AG10803 (cell line): ENCODE results near the gene KCNC1.

Experiments used
- DNase-seq: peaks from one replicate; pipeline ENCODE4 v3.0.0; 2010; ENCODE audit warnings: low read depth
- H3K4me3 ChIP-seq: 2 replicates; pipeline ENCODE4 v1.5.1; 2011; ENCODE audit warnings: mild to moderate bottlenecking, low read length, control low read depth
- CTCF ChIP-seq: conservative IDR thresholded peaks from 2 replicates; pipeline ENCODE4 v1.5.1; 2011; ENCODE audit warnings: mild to moderate bottlenecking, low read length, control low read depth, inconsistent platforms

KCNC1 gene

GRCh38 chr11:17693531-17693930 is 41.0 kb upstream of the KCNC1 start:
- DNase-seq = no peak
- no peak for TF ChIP-seq CTCF
- no peak overlapping the region for H3K4me3 ChIP-seq

- TF ChIP-seq CTCF = no peak
- no peak for DNase-seq
- H3K4me3 ChIP-seq = no peak overlapping the region
These were observed 40.0 kb upstream of the KCNC1 start for GRCh38 chr11:17694494-17695110.

- no peak for DNase-seq
- TF ChIP-seq CTCF = no peak
- no peak overlapping the region for H3K4me3 ChIP-seq
These were observed 38.8 kb upstream of the KCNC1 start for GRCh38 chr11:17695454-17696441.

GRCh38 chr11:17696741-17697140 is 37.8 kb upstream of the KCNC1 start:
- H3K4me3 ChIP-seq = no peak overlapping the region
- no peak for TF ChIP-seq CTCF
- no peak for DNase-seq

GRCh38 chr11:17697175-17697949 is 37.2 kb upstream of the KCNC1 start:
- H3K4me3 ChIP-seq = no peak overlapping the region
- no peak for TF ChIP-seq CTCF
- DNase-seq = no peak

- peak; percentile 30 for DNase-seq
- TF ChIP-seq CTCF = no peak
- no peak overlapping the region for H3K4me3 ChIP-seq
These were observed 35.1 kb upstream of the KCNC1 start for GRCh38 chr11:17699147-17700114.
